HuH-7.5 (cell line): ENCODE data around the gene TBC1D22A.

ENCODE experiments used
- DNase-seq: peaks from one replicate; pipeline ENCODE4 v3.0.0; 2011; ENCODE audit warnings: low spot score

The TBC1D22A gene

DNA sequence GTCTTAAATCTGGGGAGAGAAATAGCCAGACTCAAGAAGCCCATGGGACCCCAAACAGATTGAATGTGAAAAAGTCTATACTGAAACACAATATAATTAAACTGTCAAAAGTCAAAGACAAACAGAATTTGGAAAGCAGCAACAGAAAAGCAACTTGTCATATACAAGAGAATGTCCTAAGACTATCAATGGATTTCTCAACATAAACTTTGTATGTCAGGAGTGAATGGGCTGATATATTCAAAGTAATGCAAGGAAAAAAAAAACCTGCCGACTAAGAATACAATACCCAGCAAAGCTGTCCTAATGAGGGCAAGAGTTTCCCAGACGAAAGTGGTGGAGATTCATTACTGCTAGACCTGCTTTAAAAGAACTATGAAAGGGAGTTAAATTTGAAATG lies 73.2 kb downstream of the TBC1D22A start:
- no peak for DNase-seq

DNA sequence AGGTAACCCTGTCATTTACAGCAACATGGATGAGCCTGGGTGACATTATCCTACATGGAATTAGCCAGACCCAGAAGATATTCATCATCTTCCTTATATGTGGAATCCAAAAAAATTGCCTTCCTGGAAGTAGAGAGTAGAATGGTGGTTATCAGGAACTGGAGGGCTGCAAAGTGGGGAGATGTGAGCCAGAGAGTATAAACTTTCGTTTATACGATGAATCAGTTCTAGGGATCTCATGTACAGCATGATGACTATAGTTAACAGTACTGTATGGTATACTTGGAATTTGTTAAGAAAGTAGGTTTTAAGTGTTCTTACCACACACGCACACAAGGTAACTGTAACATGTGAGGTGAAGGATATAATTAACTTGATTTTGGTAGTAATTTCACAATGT lies 79.1 kb downstream of the TBC1D22A start:
- DNase-seq: no peak

DNA sequence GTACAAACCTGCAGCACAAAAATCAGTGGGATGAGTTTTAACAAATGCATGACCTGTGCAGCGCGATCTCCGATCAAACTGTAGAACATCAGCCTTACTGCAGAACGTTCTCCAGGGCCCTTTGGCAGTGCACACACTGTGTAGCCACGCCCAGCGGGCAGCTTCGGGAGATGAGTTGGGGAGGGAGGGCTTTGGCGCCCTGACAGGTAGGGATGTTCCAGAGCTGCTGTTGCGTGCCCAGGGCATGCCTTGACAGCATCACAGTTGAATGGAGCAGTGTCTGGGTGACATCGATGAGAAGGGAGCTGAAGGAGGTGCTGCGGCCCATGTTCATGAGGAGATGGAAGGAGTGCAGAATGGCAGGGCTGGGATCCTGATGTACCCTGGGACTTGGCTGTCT lies 80.2 kb downstream of the TBC1D22A start:
- no peak for DNase-seq

DNA sequence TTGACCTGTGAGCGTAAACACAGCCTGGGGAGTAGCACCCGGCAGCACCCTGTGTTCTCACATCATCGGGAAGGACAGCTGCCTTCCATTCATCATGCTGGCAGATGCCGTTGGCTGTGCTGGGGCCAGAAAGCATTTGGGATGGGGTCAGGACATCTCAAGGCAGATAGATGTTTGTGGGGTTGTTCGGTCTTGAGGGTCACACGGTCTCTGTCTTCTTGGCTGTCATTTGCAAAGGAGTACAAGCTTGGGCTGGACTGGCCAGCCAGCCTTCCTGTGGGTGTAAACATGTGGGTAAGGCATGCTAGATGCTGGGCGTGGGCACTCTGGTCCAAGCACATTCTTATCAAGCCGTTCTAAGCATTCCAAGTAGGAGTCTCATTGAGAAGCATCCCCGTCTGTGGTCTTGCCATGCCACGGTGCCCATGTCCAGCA lies 81.4 kb downstream of the TBC1D22A start:
- no peak for DNase-seq

DNA sequence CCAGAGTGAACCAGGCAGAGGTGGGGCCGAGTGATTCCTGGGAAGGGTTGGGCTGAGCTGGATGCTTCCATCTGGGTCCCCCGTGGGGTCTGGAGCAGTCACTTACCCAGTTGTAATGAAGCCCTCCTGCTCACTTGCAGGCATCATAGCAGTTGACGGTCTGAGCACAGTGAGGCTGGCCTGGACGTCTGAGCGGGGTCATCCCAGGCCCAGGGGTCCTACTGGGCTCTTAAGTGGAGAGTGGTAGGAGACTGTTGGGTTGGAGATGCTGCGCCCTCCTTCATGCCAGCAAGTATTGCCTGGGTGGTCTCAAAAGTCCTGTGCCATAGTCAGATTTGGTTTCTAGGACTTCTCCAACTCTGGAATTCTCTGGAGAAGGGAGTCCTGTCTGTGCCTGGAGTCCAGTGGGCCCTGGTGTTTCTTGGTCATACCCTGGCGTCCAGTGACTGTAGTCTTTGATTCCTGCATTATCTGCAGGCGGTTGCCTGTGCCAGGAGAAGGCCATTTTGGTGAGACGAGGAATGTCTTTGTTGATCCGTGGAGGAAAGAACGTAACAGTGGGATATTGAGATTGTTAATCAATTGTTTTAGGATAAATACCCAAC lies 82.3 kb downstream of the TBC1D22A start:
- no peak for DNase-seq

DNA sequence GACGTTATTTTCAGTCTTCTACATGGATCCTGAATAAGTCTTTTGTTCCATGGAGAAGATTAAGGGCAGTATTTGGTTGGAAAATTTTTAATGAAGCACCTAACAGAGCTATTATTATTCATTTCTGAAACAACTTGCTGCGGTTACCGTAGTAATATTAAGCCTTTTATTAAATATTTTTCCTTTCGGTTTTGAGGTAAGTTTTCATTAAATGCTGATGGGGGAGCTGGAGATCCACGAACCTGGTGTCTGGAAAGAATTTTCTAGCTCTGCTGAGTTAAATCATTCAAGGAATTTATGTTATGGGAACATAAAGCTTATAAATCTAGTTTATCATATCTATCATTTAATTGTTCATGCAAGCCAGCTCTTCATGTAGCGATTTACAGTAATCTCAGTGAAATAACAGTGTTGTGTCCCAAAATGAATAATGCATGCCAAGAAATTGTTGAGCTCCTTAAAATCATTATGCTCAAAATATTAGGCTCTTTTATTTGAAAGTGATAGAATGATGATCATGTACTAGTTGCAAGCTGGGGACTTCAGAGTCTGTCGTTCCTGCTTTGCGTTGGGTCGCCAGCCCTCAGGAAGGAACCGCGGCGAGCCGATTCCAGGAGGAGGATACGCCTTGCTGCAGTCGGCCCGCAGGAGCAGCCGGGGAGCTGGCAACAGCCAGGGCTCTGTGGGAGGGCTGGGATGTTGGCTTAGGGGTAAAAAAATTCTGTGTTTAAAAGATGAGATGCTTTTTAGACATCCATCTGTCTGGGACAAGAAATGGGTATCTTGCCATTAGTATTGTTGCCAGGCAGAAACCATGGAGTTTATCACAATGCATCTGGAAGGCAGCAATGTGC lies 83.1 kb downstream of the TBC1D22A start:
- DNase-seq: no peak

DNA sequence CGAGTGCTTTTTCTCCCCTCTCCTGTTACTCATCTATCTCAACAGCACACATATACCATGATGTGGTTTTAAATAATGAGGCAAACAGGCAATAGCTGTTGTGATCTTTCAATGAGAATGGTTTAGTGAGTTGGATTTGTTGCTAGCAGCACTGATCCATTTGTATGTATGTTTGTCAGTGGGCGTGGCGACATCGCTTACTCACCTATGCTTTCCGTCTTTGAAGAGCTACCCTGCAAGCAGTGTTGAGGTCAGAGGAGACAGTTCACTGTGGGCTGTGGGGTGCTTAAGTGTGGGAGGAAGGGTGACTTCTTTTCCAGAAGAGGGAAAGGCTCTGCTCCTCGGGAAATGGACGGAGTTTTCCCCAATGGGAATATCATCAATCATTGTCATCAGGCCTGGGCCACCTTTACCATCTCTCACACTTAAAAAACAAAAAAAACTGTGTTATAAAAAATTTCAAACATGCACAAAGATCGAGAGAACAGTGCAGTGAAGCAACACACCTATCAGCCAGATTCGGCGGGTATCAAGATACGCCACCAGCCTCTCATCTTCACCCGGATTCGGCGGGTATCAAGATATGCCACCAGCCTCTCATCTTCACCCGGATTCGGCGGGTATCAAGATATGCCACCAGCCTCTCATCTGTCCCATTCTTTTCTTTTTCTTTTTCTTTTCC lies 83.8 kb downstream of the TBC1D22A start:
- no peak for DNase-seq

DNA sequence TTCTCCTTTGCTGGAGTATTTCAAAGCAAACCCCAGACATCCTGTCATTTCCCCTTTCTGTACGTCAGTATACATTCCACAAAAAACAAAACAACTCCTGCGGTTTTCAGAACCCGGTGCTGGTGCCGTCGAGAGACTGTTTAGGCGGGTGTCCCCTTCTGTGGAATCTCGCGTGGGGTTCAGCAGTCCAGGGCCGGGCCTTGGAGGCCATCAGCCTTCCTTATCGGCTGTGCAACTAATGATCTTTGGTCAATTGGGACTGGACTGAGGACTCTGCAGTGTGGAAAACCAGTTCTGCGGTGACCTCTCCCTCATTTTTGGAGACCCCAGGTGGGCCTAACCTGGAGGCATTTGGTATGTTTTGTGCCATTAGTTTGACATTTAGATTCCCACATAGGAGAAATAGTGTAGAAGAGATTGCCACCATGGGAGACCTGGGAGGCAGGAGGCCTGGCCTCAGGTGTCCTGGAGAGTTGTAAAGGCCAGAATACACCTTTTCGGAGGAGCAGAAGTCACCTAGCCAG lies 84.4 kb downstream of the TBC1D22A start:
- no peak for DNase-seq

DNA sequence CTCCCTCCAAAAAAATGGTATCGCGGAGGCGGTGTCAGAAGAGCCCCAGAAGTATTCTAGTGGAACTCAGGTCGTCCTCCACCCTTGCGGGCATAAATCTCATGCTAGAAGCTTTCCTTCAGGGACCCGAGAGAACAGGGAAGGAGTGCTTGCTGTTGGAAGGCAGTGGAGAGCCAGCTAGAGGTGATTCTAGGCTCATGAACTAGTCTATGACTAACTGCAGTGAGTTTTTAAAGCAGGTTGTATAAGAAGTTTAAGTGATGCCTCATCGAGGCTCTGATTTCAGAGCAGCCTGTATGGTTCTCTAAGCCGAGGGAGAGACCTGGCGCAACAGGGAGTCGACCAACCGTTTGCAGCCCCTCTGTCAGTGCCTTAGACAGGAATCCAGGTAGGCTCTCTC lies 85.7 kb downstream of the TBC1D22A start:
- no peak for DNase-seq

DNA sequence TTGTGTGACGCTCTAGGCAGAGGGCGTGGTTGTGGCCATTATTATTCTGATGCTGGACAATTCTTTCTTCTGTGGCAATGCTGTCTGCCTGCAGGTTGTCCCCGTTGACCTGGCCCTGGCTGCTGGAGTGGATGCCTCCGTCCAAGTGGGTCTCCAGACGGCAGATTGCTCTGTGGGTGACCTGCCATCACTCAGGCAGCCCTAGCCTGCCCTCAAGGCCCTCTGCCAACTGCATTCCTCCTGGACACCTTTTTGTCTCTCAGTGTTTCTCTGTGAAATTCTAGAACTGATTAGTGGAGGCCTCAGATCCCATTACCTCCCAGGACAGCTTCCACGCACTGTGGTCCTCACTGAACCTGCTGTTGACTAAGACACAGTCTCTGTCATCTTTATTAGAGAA lies 86.7 kb downstream of the TBC1D22A start:
- no peak for DNase-seq

DNA sequence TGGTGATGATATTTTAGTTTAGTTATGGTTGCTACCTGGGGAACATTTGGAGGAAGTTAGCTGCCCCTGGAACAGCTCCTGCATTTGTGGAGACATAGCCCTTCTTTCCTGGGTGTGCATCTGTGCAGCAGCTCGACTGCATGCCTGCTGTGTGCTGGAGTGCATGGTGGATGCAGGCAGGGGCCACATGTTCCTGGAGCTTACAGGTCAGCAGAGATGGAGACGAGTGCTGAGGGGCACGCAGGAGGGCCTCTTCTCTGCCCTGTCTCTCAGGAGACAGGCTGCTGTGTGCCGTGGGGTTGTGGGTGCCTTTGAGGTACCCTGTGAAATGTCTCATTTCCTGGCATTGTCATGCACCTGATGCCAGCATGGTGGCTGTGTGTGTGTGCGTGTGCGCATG lies 87.5 kb downstream of the TBC1D22A start:
- no peak for DNase-seq

DNA sequence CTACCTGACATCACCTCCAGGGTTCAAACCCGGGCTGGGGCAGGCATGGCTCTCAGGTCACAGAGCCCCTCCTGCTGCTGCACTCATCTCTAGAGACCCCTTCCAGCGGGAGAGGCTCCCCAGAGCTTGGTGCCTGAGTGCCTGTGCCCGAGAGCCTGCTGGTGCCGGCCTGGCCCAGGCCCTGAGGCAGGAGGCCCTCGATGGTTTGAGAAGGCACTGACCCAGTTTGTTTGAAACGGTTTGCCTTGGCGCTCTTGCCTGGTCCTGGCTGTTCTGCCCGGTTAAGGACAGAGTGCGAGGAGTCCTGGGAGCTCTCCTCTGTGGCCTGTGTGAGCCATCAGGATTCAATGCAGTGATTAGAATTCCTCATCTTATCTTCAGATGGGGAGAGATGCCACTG lies 88.9 kb downstream of the TBC1D22A start:
- no peak for DNase-seq

DNA sequence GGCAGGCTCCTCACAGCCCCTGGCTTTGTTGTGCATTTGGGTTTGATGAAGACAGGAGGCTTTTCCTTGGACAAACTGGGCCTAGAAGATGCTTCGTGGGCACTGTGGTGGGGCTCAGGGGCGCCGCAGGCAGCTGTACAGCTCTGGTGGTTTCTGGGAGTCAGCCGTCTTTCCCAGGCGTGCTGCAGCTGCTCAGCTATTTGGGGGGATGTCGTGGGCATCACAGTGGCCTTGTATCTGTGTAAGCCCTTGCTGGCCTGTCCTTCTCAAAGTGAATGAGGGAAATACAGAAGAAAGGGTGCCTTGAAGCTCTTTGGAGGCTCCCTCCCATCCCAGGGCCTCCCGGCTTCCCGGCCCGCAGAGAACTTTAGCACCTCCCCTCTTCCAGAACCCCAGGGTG lies 89.5 kb downstream of the TBC1D22A start:
- DNase-seq: no peak

DNA sequence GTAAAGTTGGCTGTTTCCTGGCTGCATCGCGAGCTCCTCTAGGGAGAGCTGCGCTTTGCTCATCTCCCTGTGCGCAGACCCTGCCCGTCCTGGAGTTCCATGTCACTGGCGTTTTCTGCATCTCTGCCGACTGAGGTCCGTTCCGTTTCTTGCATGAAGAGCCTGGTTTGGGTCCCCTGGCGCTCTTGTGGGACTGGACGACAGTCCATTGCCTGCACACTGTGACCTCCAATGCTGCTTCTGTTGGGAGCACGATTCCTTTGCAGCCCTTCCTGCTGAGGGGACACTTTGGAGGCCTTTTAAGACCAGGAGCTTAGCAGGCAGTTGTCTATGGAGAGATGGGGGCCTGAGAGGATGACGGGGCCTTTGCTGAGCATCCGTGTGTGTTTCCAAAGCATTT lies 90.3 kb downstream of the TBC1D22A start:
- DNase-seq: no peak

DNA sequence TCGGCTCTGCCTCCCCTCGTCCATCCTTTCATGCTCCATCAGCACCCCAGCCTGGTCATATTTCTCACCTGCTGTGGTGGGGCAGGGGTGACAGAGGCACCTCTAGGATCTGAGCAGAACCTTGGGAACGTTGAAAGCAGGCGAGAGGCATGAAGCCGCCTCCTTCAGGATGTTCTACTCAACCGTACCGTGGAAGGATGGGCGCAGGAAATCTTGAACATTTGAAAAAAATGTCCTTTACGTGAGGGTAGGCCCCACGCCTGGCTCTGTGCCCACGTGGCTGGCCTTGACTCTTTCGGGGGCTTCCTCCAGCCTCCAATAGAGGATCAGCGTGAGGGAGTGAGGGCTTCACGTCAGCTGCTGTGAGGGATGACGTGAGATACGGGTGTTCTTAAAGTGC lies 90.7 kb downstream of the TBC1D22A start:
- no peak for DNase-seq

DNA sequence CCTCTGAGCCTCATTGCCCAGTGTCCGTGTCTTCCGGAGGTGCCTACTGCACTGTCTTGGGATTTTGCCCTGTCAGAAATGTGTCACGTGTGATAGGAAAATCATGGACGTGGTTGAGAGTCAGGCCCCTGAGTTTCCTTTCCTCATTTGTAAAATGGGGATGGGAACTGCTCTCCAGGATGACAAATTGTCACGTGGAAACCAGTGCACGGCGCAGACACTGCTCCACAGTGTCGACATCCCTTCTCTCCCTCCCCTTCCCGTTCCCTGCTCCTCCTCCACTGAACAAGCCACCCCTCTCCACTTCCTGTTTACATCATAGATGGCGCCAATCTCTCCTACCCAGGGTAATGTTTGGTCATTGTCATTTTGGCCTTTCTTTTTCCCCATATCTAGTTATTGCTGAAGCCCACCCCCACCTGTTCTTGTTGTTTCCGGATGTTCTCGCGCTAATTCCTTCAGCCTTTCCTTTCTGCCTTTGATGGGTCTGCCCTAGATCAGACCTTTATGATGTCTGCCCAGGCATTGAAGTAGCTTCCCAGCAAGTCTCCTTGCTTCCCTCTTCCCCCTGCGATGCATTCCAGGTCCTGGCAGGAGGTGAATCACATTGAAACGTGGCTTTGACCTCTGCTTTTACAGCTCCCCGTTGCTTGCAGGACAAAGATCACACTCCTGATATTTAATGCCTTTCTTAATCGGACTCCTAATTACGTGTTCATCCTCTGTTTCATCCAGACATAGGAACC lies 91.8 kb downstream of the TBC1D22A start:
- no peak for DNase-seq

DNA sequence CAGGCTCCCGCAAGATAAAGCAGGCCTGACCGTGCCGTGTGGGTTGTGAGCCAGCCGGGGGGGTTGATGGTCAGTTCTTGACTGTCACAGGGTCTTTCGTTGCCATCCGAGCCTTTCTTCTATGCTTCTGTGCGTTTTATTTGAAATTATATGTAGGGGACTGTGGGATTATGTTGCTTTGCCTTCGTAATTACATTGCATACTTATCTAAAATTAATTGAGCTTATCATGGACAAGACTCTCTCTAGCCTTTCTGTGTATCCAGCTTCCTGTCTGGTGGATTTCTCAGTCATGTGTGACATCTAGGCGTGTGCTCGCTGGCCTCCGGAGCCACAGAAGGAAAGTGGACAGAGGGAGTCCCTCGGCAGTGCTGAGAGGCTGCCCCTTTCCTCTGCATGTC lies 93.2 kb downstream of the TBC1D22A start:
- no peak for DNase-seq

DNA sequence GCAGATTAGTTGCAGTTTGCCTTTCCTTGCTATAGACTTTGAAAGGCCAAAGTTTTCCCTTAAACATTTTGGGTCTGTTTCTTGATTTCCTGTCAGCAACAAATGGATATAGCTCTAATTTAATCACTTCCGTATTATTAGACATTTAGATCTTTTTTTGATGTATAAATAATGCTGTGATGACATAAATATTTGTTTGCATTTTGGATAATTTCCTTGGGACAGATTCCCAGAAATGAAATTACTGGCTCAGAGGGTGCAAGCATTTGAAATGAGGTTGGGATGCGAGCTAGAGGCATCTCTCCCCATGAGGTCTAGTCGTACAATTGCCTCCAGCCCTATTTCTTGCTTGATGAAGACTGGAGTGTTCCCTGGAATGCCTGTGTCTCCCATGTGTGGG lies 94.2 kb downstream of the TBC1D22A start:
- DNase-seq: no peak

DNA sequence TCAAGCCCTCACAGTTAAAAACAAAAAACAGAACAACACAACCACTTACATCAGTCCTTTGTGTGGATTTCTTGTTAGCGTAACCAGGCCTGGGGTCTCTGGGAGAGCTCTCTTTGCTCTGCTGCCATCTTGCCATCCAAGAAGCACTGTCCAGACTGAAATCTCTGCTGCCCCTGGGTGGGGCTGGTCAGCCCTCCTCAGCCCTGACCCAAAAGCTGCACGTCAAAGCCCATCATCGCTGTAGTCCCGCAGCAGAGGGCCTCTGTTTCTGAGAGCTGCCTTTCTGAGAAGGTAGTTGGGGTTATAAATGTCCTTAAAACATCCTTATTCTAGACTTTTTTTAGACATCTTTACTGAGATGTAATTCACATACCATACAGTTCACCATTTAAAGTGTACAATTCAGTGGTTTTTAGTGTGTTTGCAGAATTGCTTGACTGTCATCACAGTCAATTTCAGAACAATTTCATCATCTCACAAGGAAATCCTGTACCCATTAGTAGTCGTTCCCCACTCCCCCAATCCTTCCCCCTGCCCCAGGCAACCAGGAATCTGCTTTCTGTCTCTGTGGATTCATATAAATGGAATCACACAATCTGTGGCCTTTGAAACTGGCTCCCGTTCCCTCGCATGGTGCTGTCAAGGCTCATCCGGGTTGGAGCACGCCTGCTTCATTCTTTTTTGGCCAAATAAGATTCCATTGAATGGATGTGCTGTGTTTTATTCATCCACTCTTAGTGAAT lies 94.9 kb downstream of the TBC1D22A start:
- DNase-seq: no peak

DNA sequence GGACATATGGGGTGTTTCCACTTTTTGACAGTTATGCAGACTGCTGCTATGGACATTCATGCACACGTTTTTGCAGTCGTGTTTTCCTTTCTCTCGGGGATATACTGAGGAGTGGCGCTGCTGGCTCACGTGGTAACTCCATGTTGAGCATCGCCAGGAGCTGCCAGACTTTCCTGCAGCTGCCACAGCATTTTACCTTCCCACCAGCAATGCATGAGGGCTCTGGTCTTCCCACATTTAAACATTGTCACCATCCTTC lies 95.4 kb downstream of the TBC1D22A start:
- no peak for DNase-seq

DNA sequence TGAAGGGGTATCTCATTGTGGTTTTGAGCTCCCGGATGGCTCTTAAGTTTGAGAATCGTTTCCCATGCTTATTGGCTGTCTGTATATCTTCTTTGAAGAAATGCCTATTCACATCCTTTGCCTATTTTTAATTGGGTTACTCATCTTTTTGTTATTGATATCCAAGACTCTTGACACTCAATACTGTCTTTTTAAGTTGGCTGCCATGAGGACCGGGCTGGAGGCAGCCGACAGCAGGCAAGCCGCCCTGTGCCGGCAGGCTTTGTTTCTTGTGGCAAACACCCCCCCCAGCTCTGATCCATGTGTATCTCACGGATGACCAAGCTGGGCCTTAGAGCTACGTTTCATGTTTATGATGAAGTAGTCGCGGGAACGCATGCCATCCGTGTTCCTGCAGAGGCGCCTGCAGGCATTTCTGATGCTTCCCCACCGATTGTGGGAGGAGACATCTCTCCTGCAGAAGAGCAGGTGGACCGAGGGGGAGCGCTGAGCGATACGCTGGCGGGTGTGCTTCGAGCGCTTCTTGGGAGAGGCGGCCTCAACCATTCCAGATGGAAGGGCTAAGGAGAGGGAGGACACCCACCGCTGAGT lies 95.8 kb downstream of the TBC1D22A start:
- DNase-seq: no peak

DNA sequence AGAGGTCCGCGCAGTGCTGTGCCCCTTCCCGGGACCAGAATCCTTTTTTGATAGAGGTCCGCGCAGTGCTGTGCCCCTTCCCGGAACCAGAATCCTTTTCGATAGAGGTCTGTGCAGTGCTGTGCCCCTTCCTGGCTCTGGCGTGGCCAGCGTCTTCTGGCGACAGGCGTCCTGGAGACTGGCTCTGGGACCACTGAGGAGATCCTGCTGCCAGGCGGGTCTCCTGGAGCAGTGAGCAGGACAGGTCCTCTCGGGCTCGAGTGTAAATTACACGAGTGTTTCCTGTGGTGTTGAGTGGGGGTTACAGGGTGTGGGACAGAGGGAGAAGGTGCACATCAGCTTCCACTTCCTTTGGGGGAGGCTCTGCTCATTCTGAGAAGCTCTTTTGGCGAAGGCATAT lies 98.1 kb downstream of the TBC1D22A start:
- no peak for DNase-seq
